Retinal pigment epithelial cell (primary cell): ENCODE measurements around the gene HBQ1.

Source experiments
- DNase-seq: peaks from one replicate; pipeline ENCODE4 v3.0.0-alpha.2; 2010; ENCODE audit warnings: low read depth
- H3K4me3 ChIP-seq: 2 replicates; pipeline ENCODE4 v1.5.1; 2011; ENCODE audit warnings: mild to moderate bottlenecking, low read length, control low read depth, moderate library complexity
- TF ChIP-seq, protein P1 (sequence below): conservative IDR thresholded peaks from 2 replicates; pipeline ENCODE4 v1.5.1; 2011; ENCODE audit warnings: low read depth, low read length, control low read depth, inconsistent platforms

The HBQ1 gene

GRCh38 chr16:177981-178667 is 2.1 kb upstream of the HBQ1 start:
- TF ChIP-seq, protein P1, sequence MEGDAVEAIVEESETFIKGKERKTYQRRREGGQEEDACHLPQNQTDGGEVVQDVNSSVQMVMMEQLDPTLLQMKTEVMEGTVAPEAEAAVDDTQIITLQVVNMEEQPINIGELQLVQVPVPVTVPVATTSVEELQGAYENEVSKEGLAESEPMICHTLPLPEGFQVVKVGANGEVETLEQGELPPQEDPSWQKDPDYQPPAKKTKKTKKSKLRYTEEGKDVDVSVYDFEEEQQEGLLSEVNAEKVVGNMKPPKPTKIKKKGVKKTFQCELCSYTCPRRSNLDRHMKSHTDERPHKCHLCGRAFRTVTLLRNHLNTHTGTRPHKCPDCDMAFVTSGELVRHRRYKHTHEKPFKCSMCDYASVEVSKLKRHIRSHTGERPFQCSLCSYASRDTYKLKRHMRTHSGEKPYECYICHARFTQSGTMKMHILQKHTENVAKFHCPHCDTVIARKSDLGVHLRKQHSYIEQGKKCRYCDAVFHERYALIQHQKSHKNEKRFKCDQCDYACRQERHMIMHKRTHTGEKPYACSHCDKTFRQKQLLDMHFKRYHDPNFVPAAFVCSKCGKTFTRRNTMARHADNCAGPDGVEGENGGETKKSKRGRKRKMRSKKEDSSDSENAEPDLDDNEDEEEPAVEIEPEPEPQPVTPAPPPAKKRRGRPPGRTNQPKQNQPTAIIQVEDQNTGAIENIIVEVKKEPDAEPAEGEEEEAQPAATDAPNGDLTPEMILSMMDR: no peak
- no peak for DNase-seq
- no peak overlapping the region for H3K4me3 ChIP-seq

DNA sequence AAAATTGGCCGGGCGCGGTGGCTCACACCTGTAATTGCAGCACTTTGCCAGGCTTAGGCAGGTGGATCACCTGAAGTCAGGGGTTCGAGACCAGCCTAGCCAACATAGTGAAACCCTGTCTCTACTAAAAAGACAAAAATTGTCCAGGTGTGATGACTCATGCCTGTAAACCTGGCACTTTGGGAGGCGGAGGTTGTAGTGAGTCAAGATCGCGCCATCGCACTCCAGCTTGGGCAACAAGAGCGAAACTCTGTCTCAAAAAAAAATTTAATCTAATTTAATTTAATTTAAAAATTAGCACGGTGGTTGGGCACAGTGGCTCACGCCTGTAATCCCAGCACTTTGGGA is 1.6 kb upstream of the HBQ1 start:
- TF ChIP-seq, protein P1: no peak
- DNase-seq: no peak
- H3K4me3 ChIP-seq: no peak overlapping the region

GRCh38 chr16:179211-180092 is 807 bp upstream of the HBQ1 start:
- no peak for DNase-seq
- TF ChIP-seq, protein P1: no peak
- H3K4me3 ChIP-seq: no peak overlapping the region

DNA sequence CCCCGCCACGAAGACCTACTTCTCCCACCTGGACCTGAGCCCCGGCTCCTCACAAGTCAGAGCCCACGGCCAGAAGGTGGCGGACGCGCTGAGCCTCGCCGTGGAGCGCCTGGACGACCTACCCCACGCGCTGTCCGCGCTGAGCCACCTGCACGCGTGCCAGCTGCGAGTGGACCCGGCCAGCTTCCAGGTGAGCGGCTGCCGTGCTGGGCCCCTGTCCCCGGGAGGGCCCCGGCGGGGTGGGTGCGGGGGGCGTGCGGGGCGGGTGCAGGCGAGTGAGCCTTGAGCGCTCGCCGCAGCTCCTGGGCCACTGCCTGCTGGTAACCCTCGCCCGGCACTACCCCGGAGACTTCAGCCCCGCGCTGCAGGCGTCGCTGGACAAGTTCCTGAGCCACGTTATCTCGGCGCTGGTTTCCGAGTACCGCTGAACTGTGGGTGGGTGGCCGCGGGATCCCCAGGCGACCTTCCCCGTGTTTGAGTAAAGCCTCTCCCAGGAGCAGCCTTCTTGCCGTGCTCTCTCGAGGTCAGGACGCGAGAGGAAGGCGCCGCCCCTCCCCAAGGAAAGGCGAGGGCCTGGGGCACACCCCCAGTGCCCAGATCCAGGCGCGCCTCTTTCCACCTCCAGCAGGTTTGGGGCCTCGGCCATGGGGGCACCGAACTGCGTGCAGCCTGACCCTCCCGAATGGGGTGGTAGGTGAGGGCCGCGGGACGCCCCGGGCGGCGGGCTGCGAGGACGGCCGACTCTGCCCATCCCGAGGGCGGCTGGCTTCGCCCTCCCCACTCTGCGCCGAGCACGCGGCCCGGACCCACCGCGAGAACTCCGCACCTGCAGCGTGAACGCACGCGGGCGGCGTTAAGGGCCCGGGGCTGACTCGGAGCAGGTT is 664 bp downstream of the HBQ1 start:
- H3K4me3 ChIP-seq: peak overlapping the region; percentile 33
- TF ChIP-seq, protein P1: no peak
- DNase-seq: no peak

DNA sequence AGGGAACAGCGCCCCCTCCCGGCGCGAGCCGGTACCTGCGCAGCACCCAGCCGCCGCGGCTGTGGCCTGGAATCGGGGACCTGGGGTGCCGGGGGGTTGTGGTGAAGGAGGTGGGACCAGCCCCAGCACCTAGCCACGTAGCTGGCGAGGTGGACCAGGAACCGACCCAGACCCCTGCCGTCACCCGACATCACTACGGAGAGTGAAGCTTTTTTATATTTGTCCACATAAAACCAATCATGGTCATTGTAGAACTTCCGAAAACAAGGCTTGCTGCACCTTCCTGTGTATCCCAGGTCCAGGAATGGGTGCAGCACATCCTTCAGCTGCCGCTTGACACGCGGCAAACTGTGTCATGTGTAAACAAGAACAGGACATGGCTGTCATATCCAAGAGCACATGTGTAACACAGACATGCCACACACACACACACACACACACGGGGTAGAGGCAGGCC is 1.3 kb downstream of the HBQ1 start:
- no peak for DNase-seq
- TF ChIP-seq, protein P1: peak; percentile 84
- no peak overlapping the region for H3K4me3 ChIP-seq

GRCh38 chr16:183005-183404 is 2.7 kb downstream of the HBQ1 start:
- H3K4me3 ChIP-seq: no peak overlapping the region
- DNase-seq: no peak
- TF ChIP-seq, protein P1: no peak
